Activated CD4-positive, CD25-positive, alpha-beta regulatory T cell treated with anti-CD3 and anti-CD28 coated beads, Interleukin-2, amount 50 U/mL, for 72 hours (primary cell): ENCODE results near the gene SCUBE1.

ENCODE experiments used
- DNase-seq: peaks from one replicate; pipeline ENCODE4 v3.0.0; 2021

Gene SCUBE1

GRCh38 chr22:43209523-43209890 lies 133.7 kb downstream of the SCUBE1 start:
- no peak for DNase-seq

DNA sequence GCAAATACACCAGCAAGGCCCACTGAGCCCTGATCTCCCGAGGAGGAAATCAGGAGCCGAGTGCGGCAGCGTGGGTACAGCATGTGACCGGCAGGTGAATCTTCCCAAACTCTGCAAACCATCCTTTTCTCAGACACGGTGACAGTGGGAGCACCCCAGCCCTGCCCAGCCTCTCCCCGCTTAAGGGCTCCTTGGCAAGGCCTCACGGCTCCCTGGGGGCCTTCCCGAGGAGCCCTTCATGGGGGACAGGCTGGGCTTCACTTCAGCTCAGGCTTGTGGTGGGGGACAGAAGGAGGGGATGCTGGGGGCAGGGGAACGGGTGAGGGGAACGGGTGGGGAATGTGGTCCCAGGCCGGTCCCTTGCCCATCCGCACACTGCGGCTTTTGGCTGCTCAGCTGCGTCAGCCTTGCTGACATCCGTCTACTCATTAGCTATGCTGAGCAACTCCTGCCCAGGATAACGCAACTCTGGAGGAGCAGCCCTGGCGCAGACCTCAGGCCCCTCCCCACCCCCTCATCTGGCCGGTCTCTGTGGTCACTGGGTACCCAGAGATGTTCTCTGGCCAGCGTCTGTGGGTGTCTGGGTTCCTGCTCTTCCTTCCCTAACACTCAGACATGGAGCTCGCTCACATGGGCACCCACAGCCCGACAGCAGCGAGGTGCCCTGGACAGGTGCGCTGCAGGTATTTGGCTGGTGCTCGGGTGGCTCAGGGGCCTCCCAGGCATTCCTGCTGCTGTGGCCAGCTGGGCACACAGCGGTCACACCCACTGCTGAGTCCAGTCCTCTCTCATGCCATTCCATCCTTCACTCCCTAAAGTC lies 134.3 kb downstream of the SCUBE1 start:
- DNase-seq: no peak

- no peak for DNase-seq
Observed at GRCh38 chr22:43207849-43208702, 135.1 kb downstream of the SCUBE1 start.

DNA sequence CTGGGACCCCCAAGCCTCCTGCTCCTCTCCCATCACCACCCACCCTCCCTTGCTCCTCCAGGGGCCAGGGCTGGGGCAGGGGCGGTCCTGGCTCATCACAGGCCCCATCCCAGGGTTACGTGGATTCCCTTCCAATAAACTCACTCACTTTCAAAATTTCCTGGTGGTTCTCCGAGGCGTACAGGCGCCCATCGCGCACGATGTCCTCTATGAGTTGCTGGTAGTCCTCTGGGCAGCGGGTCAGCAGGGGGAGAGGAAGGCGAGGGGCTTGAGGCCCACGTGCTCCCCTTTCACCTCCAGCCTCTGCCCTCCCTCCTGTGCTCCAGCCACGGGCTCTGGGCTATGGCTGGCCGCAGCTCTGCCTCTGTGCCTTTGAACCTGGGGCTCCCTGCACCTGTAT lies 135.8 kb downstream of the SCUBE1 start:
- DNase-seq: no peak

DNA sequence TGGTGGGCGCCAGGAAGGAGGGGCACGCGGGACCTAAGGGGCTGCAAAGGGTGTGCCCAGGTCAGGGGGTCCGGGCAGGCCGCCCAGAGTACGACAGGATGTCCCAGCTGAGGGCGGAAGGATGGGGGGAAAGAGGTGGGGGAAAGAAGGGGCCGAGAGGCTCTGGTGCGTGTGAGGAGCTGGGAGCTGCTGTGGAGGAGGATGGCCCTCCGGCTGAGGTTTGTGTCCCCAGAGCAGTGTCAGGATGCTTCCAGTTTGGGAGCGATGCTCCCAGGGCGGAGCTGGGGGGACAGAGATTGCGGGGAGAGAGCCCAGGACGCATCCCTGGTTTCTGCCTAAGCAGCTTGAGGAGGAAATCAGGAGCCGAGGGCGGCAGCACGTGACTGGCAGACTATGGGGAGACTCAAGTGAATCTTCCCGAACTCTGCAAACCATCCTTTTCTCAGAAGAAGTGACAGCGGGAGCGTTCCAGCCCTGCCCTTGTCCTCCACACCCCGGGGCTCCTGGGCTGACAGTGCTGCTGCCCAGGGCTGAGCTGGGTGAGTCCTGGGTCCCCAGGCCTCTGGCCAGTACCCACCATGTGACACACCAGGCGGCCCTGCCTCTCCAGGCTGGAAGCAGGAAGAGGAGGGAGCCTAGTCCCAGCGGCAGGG lies 136.5 kb downstream of the SCUBE1 start:
- no peak for DNase-seq

GRCh38 chr22:43205748-43206508 lies 137.2 kb downstream of the SCUBE1 start:
- no peak for DNase-seq

- DNase-seq: no peak
Observed at GRCh38 chr22:43205261-43205691, 137.9 kb downstream of the SCUBE1 start.

DNA sequence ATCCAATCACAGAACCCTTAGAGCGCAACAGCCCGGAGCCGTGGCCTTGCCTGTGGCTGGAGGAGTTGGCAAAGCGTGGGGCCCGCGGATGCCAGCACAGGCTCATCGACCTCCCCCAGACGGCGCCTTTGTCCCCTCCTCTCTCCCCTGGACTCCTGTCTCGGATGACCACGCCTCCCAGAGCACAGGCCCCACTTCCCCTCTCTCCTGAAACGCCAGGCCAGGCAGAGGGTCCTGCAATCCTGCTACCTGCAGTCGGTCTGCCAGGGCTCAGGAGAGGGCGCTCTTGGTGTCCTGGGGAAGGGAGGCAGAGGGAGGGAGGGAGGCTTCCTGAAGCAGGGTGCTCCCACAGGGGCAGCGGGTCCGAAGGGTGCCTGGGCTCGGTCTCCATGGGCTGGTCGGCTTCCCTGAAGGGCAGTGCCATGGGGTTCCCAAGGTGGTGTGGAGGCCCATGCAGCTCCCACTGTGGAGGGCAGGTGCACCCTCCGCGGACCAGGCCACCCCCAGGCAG lies 139.6 kb downstream of the SCUBE1 start:
- DNase-seq: no peak

DNA sequence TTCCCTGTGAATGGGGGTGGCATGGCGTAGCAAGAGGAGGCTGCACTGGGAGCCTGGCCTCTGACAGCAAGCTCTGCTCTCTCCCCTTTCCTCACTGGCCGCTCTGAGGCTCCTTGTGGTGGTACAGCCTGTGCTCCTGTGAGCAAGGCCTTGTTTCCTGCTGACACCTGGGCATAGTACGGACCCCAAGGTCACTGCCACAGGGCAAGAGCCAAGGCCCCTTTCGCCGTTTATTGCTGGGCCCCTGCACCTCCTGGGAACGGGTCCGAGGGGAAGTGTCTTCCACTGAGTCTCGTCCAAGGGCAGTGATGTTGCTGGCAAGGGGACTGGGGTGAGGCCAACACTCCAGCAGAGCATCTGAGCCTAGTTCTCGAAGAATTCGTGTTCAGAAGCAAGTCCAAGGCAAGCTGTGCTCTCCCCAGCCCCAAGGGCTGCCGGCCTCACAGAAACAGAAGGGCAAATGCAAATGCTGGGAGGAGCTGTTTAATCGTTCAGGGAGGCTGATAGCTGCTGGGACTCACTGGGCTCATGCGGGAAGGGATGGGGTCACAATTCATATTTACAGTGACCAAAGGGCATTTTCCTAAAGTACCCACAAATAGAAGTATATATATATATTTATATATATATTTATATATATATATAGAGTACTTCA lies 140.3 kb downstream of the SCUBE1 start:
- no peak for DNase-seq

GRCh38 chr22:43202326-43202725 lies 140.8 kb downstream of the SCUBE1 start:
- DNase-seq: no peak

- DNase-seq: no peak
Observed at GRCh38 chr22:43201486-43202219, 141.5 kb downstream of the SCUBE1 start.

DNA sequence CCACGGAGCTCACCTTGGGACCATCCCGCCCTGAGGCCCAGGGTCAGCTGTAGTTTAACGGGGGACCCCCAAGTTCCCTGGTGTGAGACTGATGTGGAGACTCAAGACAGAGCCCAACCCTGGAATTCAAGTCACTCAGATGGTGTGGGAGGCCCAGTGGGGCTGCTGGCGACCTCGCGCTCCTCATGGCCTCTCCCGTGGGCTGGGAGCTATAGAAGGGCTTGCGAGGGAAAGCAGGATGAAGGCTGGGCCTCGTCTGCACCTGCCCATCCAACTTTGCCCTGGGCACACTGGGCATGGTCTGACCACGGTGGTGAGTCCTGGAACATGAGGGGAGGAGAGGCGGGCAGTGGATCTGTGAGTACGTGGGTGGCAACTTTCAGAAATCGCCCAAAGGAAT lies 142.6 kb downstream of the SCUBE1 start:
- no peak for DNase-seq

DNA sequence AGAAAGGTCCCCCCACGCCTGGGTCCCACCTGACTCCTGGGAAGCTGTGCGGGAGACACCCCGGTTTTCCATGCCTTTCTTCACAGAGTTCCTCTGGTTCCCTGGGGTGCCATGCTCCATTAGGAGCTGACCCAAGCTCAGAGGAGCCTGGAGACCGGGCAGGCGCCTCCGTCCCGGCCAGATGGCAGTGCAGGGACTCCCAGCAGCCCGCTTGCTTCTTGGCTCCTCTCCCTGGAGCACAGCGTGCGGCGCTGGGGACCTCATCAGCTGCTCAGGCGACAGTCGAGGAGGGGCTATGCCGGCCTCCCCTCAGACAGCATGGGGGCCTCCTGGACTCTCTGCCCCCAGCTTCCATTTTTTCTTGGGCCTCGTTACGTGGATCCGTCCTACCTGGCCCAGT lies 143.1 kb downstream of the SCUBE1 start:
- DNase-seq: no peak

DNA sequence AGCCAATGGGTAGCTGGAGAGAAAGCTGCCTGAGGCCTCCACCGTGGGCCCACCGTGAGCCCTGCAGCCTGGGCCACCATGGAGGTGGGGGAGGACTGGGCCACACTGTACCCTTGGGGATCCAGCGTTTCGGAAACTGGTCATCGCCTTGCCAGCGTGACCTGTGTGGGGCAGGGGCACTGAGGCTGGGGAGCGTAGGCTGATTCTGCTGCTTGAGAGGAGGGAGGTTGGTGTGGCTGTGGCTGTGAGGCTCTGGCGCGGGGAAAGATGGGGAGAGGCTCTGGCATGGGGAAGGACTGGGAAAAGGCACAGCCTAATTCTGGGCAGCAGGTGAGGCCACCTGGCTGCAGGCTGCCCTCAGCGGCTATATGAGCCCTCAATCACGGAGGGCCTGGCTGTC lies 143.6 kb downstream of the SCUBE1 start:
- no peak for DNase-seq

DNA sequence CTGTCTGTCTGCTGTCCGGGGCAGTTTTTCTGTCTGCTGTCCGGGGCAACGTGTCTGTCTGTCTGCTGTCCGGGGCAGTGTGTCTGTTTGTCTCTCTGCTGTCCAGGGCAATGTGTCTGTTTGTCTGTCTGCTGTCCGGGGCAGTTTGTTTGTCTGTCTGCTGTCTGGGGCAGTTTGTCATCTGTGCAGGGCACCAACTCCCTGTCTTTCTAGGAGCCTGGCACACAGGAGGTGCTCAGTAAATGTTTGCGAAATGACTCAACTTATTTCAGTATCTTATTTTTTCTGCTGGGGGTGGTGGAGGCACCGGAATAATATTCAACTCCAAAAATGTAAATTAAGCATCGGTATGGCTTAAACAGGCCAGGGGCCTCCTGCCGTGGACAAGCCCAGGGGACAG lies 144.2 kb downstream of the SCUBE1 start:
- no peak for DNase-seq

GRCh38 chr22:43198126-43198525 lies 145.0 kb downstream of the SCUBE1 start:
- no peak for DNase-seq

- no peak for DNase-seq
Observed at GRCh38 chr22:43197271-43197941, 145.8 kb downstream of the SCUBE1 start.

- DNase-seq: no peak
Observed at GRCh38 chr22:43191831-43192230, 151.3 kb downstream of the SCUBE1 start.

DNA sequence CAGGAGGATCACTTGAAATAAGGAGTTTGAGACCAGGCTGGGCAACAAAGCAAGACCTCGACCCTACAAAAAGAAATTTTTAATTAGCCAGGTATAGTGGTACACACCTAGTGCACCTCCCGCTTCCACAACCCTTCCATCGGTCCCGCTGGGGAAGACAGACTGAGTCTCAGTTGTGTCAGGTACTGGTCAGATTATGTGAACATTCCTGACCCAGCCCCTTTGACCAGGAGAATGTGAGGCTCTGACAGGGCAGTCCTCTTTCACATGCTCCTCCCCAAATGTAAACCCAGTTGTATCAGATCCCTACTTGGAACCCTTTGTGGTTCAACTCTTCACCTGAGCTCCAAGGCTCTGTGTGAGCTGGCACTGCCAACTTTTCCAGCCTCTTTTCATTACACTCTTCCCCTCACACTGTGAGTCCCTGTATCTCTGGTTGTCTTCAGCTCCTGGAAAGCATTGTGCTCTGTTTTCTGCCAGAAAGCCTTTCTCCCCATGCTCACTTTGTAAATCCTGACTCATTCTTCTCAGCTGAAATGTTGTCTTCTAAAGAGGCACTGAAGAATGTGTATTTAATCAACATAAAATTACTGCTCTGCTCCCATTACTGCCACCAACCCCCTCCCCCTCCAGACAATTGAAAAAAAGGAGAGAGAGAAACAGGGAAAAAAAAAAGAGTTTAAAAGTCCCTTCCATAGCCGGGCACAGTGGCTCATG lies 154.2 kb downstream of the SCUBE1 start:
- DNase-seq: no peak
